NCI-H1092 (cell line): ENCODE data around the gene PCDHGA11.
"Not testable (repeated sequence)": the region's sequence is repeated elsewhere in the genome, so short reads cannot be mapped to it uniquely, and the experiment has no call there.

Experiments
- DNase-seq: peaks from one replicate; lab custom pipeline; 2025; lab: John Stamatoyannopoulos, UW

The PCDHGA11 gene

DNA sequence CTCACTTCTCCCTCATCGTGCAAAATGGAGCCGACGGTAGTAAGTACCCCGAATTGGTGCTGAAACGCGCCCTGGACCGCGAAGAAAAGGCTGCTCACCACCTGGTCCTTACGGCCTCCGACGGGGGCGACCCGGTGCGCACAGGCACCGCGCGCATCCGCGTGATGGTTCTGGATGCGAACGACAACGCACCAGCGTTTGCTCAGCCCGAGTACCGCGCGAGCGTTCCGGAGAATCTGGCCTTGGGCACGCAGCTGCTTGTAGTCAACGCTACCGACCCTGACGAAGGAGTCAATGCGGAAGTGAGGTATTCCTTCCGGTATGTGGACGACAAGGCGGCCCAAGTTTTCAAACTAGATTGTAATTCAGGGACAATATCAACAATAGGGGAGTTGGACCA, 10.4 kb downstream of the PCDHGA11 start:
- DNase-seq, result no peak

DNA sequence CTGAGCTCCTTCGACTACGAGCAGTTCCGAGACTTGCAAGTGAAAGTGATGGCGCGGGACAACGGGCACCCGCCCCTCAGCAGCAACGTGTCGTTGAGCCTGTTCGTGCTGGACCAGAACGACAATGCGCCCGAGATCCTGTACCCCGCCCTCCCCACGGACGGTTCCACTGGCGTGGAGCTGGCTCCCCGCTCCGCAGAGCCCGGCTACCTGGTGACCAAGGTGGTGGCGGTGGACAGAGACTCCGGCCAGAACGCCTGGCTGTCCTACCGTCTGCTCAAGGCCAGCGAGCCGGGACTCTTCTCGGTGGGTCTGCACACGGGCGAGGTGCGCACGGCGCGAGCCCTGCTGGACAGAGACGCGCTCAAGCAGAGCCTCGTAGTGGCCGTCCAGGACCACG, 11.5 kb downstream of the PCDHGA11 start:
- not testable (repeated sequence) for DNase-seq

DNA sequence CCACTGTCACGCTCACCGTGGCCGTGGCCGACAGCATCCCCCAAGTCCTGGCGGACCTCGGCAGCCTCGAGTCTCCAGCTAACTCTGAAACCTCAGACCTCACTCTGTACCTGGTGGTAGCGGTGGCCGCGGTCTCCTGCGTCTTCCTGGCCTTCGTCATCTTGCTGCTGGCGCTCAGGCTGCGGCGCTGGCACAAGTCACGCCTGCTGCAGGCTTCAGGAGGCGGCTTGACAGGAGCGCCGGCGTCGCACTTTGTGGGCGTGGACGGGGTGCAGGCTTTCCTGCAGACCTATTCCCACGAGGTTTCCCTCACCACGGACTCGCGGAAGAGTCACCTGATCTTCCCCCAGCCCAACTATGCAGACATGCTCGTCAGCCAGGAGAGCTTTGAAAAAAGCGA, 11.9 kb downstream of the PCDHGA11 start:
- not testable (repeated sequence) for DNase-seq

DNA sequence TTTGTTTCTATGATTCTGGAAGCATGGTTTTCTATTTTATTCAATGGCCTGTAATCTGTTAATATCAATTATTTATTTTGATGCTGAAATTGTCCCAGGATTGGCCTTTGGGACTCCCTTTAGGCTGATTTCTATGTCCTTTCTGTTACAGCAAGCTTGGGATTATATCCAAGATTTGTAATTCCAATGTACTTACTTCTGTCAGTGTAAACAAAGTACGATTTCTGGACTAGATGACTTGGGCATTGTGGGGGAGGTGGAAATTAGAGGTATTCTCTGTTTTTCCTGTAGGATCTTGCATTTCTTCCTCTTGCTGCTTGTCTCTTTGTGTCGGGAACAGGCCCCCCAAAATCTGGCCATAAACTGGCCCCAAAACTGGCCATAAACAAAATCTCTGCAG, 13.2 kb downstream of the PCDHGA11 start:
- DNase-seq, result no peak

DNA sequence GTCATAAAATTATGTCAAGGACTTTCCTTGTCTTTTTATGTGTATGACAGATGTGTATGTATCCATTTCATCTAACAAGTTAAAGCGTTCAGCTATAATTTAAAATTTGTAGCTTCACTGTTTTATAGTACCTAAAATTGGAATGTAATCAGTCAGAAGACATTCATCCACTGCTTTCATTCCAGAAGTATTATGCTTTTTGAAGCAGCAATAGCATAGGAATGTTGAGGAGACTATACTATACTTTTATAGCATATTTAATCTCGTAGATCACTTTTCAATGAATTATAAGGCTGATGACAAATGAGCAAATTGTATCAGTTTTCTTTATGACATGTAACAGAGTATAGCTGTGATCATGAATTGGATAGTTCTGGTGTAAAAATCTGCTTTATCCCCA, 16.4 kb downstream of the PCDHGA11 start:
- no peak for DNase-seq

DNA sequence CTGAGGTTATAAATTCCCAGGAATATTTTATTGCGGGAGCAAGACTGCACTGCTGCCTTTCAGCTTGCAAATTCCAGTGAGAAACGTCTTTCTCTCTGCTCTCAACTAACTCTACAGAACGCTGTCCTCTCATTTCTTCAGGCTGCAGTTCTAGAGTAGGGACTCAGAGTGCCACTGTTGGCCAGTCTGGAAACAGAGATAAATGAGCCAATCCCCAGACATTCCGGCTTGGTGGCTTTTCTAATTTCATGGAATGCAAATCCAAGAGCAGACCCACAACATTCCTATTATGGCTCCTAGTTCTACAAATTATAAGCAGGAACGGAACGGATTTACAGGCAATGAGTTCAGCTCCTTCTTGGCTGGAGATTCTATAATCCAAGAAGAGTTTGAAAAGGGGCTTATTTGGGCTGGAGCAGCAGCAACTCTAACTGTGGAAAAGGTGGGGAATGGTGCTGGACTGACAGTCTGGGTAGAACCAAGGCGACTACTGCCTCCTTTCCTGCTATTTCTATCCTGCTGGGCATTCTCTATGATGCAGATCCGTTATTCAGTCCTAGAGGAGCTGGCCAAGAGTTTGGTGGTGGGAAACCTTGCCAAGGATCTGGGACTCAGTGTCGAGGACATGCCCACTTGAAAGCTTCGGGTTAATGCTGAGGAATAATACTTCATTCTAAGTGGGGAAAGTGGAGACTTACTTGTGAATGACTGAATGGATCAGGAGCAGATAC, 18.7 kb downstream of the PCDHGA11 start:
- no peak for DNase-seq

DNA sequence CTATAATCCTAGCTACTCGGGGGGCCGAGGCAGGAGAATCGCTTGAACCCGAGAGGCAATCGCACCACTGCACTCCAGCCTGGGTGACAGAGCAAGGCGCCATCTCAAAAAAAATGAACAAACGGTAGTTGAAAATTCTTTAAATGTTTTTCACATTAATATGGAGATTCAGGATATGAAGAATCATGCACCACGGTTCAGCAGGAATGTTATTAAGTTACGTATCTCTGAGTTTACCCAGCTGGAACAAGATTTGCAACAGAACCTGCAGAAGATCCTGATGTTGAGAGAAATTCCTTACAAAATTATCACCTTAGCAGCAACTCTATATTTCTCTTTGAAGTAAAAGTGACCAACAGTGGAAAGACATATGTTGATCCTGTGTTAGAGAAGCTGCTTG, 19.5 kb downstream of the PCDHGA11 start:
- DNase-seq, result no peak

DNA sequence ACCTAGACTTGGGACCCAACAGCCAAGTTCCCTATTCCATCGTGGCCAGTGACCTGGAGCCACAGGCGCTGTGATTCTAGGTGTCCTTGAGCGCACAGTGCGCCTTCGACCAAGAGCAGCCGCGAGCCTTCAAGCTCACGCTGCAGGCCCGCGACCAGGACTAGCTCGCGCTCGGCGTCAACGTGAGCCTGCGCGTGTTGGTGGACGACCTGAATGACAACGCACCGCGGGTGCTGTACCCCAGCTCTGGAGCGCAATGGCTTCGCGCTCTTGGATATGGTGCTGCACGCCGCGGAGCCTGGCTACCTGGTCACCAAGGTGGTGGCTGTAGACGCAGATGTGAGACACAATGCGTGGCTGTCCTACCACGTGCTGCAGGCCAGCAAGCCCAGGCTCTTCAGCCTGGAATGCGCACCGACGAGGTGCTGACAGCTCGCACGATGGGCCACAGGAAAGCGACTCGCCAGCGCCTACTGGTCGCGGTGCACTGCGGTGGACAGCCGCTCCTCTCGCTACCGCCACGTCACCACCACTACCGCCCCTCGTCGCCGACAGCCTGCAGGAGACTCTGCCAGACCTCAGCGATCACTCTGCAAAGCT, 20.8 kb downstream of the PCDHGA11 start:
- no peak for DNase-seq

DNA sequence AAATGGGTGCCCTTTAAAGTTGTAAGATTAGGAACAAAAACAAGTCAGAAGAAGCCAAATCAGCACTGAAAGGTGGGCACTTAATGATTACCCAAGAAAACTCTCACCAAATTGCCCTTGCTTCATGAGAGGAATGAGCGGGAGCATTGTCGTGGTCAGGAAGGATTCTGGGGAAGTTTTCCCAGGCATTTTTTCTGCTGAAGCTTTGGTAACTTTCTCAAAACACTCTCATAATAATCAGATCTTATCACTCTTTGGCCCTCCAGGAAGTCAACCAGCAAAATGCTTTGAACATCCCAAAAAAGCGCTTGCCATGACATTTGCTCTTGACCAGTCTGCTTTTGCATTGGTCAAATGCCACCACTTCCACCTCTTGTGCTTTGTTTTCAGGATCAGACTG, 44.5 kb downstream of the PCDHGA11 start:
- no peak for DNase-seq
